ENCODE measurements around the gene PRKCB.

PRKCB gene

DNA sequence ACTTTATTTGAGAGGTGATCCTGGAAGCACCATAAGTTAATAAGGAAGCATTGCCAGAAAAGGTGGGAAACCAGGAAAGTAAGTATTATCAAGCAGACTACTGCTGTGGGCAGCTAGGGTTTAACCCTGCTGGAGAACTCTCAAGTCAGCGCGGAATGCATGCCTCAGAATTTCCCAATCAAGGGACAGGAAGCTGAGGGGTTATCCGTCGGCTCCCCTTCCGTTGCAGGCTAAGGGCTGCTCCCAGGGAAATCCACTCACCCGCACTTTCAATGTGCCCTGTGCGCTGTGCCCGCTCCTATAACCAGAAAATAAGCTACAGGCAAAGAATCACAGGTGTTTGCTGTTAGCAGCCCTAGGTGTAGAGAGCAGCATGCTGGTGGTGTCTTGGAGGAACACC is 281.9 kb downstream of the PRKCB start:
- TF ChIP-seq, protein P1, sequence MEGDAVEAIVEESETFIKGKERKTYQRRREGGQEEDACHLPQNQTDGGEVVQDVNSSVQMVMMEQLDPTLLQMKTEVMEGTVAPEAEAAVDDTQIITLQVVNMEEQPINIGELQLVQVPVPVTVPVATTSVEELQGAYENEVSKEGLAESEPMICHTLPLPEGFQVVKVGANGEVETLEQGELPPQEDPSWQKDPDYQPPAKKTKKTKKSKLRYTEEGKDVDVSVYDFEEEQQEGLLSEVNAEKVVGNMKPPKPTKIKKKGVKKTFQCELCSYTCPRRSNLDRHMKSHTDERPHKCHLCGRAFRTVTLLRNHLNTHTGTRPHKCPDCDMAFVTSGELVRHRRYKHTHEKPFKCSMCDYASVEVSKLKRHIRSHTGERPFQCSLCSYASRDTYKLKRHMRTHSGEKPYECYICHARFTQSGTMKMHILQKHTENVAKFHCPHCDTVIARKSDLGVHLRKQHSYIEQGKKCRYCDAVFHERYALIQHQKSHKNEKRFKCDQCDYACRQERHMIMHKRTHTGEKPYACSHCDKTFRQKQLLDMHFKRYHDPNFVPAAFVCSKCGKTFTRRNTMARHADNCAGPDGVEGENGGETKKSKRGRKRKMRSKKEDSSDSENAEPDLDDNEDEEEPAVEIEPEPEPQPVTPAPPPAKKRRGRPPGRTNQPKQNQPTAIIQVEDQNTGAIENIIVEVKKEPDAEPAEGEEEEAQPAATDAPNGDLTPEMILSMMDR (IDR thresholded peaks at IDR 0.05), result no peak
- peaks cover 65% of the 10 kb centered on the region for H3K36me3 ChIP-seq
- peaks cover 0 to 4% of the 10 kb centered on the region in 2 experiments for H3K4me1 ChIP-seq (ENCODE audit: control insufficient read depth in 1 of 2, insufficient read depth in 1 of 2, low read depth in 1 of 2, low read length in 1 of 2)

DNA sequence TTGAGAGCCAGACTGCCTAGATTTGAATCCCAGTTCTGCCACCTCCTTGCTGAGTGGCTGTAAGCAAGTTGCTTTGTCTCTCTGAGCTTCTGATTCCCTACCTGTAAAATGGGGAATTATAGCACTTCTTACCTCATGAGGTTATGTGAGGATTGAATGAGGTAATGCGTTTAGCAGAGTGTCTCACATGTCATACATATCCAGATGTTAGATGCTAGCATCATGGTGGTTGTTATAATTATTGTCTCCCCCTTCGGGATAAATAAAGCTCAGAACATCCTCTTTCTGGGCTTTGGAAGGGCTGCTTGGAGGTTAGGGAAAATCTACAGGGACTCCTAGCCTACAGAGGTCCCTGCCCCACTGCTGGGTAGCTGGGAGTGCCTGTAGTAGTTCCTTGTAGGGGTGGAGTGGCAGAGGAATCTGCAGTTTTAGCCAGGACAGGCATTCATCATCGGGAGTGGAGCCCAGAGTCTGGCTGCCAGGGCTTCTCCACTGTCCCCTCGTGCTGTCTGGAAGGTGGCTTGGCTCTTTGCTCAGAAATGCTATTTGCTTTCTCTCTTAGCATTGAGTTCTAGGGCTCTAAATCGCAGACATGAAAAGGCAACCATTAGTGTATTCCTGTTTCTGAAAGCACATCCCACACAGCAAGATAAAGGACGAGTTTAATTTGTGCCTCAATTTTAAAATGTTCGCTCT is 282.5 kb downstream of the PRKCB start:
- Histone ChIP-seq H3K4me3 (ENCODE audit: low read depth in 1 of 2, low read length in 1 of 2) (no peak overlapping the region), H3K27me3 (no peaks in the 10 kb centered on the region), H3K27ac (no peak overlapping the region), H3K9me3 (no peaks in the 10 kb centered on the region), H3K4me1 (ENCODE audit: control insufficient read depth in 1 of 2, insufficient read depth in 1 of 2, low read depth in 1 of 2, low read length in 1 of 2) (peaks cover 0 to 4% of the 10 kb centered on the region in 2 experiments), H3K36me3 (peaks cover 68% of the 10 kb centered on the region)
- TF ChIP-seq, protein P1 (IDR thresholded peaks at IDR 0.05), result no peak

More for the DNA sequence above, 281.9 kb downstream of the PRKCB start:
- no peaks in the 10 kb centered on the region for H3K9me3 ChIP-seq
- H3K4me3 ChIP-seq (ENCODE audit: low read depth in 1 of 2, low read length in 1 of 2), result no peak overlapping the region
- H3K27me3 ChIP-seq, result no peaks in the 10 kb centered on the region
- H3K27ac ChIP-seq, result no peak overlapping the region

DNA sequence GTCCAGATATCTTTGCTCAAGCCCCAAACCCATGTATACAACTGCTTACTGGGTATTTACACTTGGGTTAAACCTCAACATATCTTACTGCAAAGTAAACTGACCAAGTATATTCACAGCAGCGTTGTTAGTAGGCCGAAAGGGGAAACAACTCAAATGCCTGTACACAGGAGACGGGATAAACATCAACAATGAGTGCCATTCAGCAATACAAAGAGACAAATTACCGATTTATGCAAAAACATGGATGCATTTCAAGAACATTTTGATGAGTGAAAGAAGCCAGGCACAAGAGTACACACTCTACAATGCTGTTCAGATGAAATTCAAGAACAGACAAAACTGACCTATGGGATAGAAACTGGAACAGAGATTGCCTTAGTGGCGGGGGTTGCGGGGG is 284.0 kb downstream of the PRKCB start:
- Histone ChIP-seq H3K9me3 (no peaks in the 10 kb centered on the region), H3K36me3 (peaks cover 73% of the 10 kb centered on the region), H3K27ac (no peak overlapping the region), H3K4me3 (ENCODE audit: low read depth in 1 of 2, low read length in 1 of 2) (no peak overlapping the region), H3K4me1 (ENCODE audit: control insufficient read depth in 1 of 2, insufficient read depth in 1 of 2, low read depth in 1 of 2, low read length in 1 of 2) (peaks cover 0 to 4% of the 10 kb centered on the region in 2 experiments), H3K27me3 (no peaks in the 10 kb centered on the region)
- TF ChIP-seq, protein P1 (IDR thresholded peaks at IDR 0.05), result no peak

DNA sequence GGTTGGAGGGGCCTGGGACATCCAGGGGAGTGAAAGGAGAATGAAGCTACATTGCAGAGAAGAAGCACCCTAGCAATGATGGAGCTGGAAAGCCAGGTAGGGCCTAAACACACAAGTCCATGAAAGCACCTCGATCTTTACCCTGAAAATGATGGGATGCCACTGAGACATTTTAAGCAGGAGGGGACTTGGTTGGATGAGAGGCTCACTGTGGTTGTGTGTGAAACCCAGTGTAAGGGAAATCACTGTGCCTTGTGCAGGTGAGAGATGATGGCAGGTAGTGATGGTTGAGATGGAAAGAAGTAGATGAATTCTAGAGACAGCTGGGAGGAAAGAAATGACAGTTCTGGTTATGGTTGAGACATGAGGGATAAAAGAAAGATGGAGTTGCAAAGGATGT is 287.5 kb downstream of the PRKCB start:
- no peaks in the 10 kb centered on the region for H3K27me3 ChIP-seq
- peaks cover 81% of the 10 kb centered on the region for H3K36me3 ChIP-seq
- no peaks in the 10 kb centered on the region for H3K4me1 ChIP-seq (ENCODE audit: control insufficient read depth in 1 of 2, insufficient read depth in 1 of 2, low read depth in 1 of 2, low read length in 1 of 2)
- TF ChIP-seq, protein P1 (IDR thresholded peaks at IDR 0.05), result no peak
- no peak overlapping the region for H3K4me3 ChIP-seq (ENCODE audit: low read depth in 1 of 2, low read length in 1 of 2)
- H3K27ac ChIP-seq, result no peak overlapping the region
- no peaks in the 10 kb centered on the region for H3K9me3 ChIP-seq

DNA sequence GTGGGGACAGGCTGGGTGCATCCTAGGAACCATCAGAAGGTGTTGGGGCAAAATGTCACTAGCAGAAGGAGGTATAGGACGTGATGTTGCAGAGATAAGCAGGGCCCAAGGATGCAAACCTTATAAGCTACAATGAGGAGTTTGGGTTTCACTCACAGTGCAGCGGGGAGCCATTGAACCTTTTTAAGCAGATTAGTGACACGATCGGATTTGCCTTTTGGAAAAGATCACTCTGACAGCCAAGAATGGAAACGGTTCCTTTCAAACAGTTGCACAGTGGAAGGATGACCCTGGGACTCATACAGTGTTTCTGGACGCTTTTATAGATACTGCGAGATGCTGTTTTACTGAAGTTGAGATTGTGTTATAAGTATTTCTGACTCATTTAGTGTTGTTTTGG is 288.5 kb downstream of the PRKCB start:
- TF ChIP-seq, protein P1 (IDR thresholded peaks at IDR 0.05), result no peak
- Histone ChIP-seq H3K36me3 (peaks cover 90% of the 10 kb centered on the region), H3K27me3 (no peaks in the 10 kb centered on the region), H3K27ac (no peak overlapping the region), H3K9me3 (no peaks in the 10 kb centered on the region), H3K4me3 (ENCODE audit: low read depth in 1 of 2, low read length in 1 of 2) (no peak overlapping the region), H3K4me1 (ENCODE audit: control insufficient read depth in 1 of 2, insufficient read depth in 1 of 2, low read depth in 1 of 2, low read length in 1 of 2) (no peaks in the 10 kb centered on the region)

Data from neutrophil (primary cell).